Transverse colon (tissue), 4 donors: ENCODE data around the gene GLIS1.

Experiments used
- POLR2A ChIP-seq: fragments of 450-650 bp; IDR thresholded peaks from one replicate; pipeline ENCODE4 v1.6.1; 2016; ENCODE audit warnings: antibody characterized with exemption, mild to moderate bottlenecking, moderate library complexity
- POLR2AphosphoS5 ChIP-seq, 3 donors: sonication (generic); formaldehyde crosslinking; IDR thresholded peaks; one replicate each; pipeline ENCODE4 v1.6.1; 2016; ENCODE audit warnings: antibody characterized with exemption in 3 of 3
- TF ChIP-seq, protein P1 (sequence below), 5 experiments: fragments of 200-600 bp in 3 of 5; fragments of 450-650 bp in 2 of 5; sonication (generic) in 3 of 5; IDR thresholded peaks; 1 replicate in 2 of 5; 2 replicates in 3 of 5; pipeline ENCODE4 v1.5.1; 2016 to 2017; ENCODE audit warnings: antibody characterized with exemption in 5 of 5, inconsistent platforms in 3 of 5, mild to moderate bottlenecking in 2 of 5, moderate library complexity in 1 of 5

DNA sequence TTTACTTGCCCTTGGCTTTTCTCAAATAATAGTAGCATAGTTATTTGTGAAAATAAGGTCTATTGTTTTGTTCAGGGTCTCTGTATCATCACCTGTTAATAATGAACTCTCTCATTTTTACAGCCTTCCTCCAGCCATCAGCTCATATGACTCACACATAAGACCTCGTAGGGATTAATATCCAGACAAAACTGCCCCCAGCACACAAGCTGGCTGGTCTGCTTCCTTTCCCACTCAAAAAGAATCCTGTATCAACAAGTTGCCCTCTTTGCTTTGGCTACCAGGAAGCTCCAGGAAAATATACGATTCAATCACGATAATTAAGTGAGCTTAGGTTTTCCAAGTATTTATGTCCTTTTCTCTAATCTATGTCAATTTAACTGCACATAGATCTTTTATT is 160.6 kb downstream of the GLIS1 start:
- TF ChIP-seq POLR2A (no peak), POLR2AphosphoS5 (IDR thresholded peaks at IDR 0.05) (no peak)
- TF ChIP-seq, protein P1, sequence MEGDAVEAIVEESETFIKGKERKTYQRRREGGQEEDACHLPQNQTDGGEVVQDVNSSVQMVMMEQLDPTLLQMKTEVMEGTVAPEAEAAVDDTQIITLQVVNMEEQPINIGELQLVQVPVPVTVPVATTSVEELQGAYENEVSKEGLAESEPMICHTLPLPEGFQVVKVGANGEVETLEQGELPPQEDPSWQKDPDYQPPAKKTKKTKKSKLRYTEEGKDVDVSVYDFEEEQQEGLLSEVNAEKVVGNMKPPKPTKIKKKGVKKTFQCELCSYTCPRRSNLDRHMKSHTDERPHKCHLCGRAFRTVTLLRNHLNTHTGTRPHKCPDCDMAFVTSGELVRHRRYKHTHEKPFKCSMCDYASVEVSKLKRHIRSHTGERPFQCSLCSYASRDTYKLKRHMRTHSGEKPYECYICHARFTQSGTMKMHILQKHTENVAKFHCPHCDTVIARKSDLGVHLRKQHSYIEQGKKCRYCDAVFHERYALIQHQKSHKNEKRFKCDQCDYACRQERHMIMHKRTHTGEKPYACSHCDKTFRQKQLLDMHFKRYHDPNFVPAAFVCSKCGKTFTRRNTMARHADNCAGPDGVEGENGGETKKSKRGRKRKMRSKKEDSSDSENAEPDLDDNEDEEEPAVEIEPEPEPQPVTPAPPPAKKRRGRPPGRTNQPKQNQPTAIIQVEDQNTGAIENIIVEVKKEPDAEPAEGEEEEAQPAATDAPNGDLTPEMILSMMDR (IDR thresholded peaks at IDR 0.05), result no peak
